Kidney epithelial cell (primary cell): Measurements from ENCODE around the gene USP34. TPM values are rescaled to one million over a fixed set of nuclear protein-coding genes. Genes with fewer than 3 reads are reported as not detected.

Experiments
- DNase-seq: peaks from one replicate; pipeline ENCODE4 v3.0.0-alpha.2; 2010; ENCODE audit warnings: low read depth
- H3K27me3 ChIP-seq: 2 replicates; pipeline ENCODE4 v1.6.0; 2011; ENCODE audit warnings: low read length; ENCODE audit not compliant: control insufficient read depth, insufficient read depth
- H3K36me3 ChIP-seq: 2 replicates; pipeline ENCODE4 v1.5.1; 2011; ENCODE audit warnings: low read length; ENCODE audit not compliant: control insufficient read depth, insufficient read depth
- H3K4me3 ChIP-seq: 2 replicates; pipeline ENCODE4 v1.5.1; 2011; ENCODE audit warnings: low read depth, mild to moderate bottlenecking, control low read depth, low read length
- CTCF ChIP-seq: IDR thresholded peaks from 2 replicates; pipeline ENCODE4 v1.5.1; 2011; ENCODE audit warnings: mild to moderate bottlenecking, moderate library complexity, low read length, control low read depth, inconsistent platforms; ENCODE audit not compliant: insufficient read depth, poor library complexity, severe bottlenecking
- total RNA-seq: library from RNA; depleted of rRNA; stranded (reverse); fragments of >200 nt; gene quantifications from 2 replicates; pipeline ENCODE4 v1.2.3, GENCODE V29; 2015

The USP34 gene
- total RNA-seq, 1 donor from 2014 or later = 90.0 TPM

DNA sequence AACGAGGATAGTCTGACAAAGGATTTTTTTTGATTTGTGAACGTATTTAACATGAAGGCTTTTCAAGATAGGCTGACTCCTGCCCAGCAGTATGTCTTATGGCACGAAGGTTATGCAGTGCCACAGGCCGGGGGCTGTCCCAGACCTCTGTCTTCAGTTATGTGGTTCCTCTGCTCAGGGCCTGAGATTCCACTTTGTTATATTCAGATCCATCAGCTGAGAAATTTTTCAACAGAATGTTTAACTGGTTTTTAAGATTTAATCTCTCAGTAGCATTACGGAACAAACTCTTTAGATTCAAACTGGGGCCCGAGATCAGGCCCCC, 288.9 kb downstream of the USP34 start:
- DNase-seq = no peak
- H3K4me3 ChIP-seq = no peak overlapping the region
- H3K36me3 ChIP-seq = peaks cover 1% of the 10 kb centered on the region
- H3K27me3 ChIP-seq = no peaks in the 10 kb centered on the region
- TF ChIP-seq CTCF = no peak

DNA sequence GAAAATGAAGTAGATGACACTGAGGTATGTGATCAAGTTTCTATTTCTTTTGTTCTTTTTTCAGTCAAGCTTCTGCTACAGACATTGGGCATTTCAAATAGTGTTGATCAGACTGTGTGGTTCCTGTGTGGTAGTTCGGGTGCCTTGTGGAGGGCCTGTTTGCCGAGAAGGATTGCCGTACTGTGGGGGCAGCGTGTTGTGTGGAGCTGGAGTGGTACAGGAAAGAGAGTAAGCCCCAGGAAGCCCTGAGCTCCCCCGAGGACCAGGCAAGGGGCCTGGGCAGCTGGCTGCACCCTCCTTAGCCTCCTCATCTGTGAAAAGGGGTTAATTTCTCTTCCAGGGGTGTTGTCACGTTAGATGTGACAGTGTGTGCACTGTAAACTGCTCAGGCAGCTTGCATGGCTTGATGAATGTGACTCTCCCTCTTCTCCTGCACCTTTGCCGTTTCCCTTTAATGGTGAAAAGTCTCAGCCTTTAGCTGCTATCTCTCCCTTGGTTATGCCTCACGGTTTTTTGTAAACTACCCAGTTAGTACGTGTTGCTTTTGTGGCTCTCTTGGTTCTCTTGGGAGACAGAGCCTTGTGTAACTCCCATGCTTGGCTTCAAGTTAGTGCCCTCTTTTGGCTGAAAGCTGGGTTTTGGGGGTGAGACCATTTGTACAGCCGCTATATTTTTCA, 289.4 kb downstream of the USP34 start:
- DNase-seq = no peak
- no peak overlapping the region for H3K4me3 ChIP-seq
- no peak for TF ChIP-seq CTCF
- H3K27me3 ChIP-seq = no peaks in the 10 kb centered on the region
- peaks cover 1% of the 10 kb centered on the region for H3K36me3 ChIP-seq

GRCh38 chr2:61180686-61181085, 290.2 kb downstream of the USP34 start:
- H3K27me3 ChIP-seq = no peaks in the 10 kb centered on the region
- no peak for TF ChIP-seq CTCF
- H3K4me3 ChIP-seq = no peak overlapping the region
- DNase-seq = no peak
- H3K36me3 ChIP-seq = peaks cover 1% of the 10 kb centered on the region

- Histone ChIP-seq H3K27me3 (no peaks in the 10 kb centered on the region), H3K36me3 (peaks cover 1% of the 10 kb centered on the region), H3K4me3 (no peak overlapping the region)
- TF ChIP-seq CTCF = no peak
- no peak for DNase-seq
Observed at GRCh38 chr2:61179701-61180639, 290.9 kb downstream of the USP34 start.

- TF ChIP-seq CTCF = no peak
- no peaks in the 10 kb centered on the region for H3K27me3 ChIP-seq
- H3K36me3 ChIP-seq = peaks cover 1% of the 10 kb centered on the region
- no peak for DNase-seq
- no peak overlapping the region for H3K4me3 ChIP-seq
Observed at GRCh38 chr2:61178603-61179545, 292.0 kb downstream of the USP34 start.
